NCI-H146 treated with DMSO at 0.1 percent for 48 hours (cell line): ENCODE data around the gene SNN.

Source experiments
- DNase-seq: peaks from one replicate; lab custom pipeline; 2025; ENCODE audit not compliant: unreplicated experiment; lab: John Stamatoyannopoulos, UW

The SNN gene

GRCh38 chr16:11635113-11635652 lies 33.1 kb upstream of the SNN start:
- DNase-seq = no peak

DNA sequence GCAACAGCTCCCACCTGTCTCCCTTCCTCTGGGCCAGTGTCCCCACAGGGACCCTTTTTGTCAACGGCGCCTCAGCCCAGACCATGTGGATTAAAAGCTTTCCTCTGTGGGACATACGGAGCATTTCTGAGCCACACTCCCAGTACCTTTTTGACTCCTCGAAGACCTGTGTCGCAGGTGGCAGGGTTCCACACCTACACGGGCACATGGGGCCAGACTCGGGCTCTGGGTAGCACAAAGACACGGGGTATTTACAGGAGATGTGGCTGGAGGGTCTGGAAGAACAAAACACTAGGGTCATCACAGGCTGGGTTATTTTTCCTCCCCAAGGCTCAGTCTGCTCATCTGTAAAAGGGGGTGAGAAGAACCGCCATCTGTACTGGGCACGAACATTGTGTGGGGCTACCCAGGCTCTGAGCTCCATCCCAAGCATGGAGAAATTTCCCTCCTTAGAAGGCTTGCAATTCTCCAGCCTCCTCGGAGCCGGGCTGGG lies 32.5 kb upstream of the SNN start:
- DNase-seq = no peak

DNA sequence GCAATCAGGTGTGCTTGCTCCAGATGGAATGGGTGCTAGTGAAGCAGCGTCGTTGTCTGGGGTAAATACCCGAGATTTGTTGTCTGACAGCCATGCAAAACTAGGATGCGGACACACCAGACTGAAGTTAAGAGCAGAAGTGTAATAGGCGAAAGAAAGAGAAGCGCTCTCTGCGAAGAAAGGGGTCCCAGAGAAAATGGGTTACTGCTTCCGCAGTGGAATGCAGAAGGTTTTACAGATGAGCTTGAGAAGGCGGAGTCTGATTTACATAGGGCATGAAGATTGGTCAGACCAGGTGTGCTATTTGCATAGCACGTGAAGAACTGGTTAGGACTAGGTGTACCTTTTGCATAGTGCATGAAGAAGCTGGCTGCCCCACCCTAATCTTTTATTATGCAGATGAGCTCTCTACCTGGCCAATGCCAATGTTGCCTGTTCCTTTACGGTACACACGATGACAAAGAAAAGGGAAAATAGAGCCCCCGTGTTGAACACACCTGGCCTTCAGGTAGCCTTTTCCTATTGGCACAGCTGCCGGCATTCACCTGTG lies 32.0 kb upstream of the SNN start:
- DNase-seq = peak; percentile 100

- no peak for DNase-seq
Measured at GRCh38 chr16:11637320-11637719, 30.9 kb upstream of the SNN start.

GRCh38 chr16:11638140-11638539 lies 30.1 kb upstream of the SNN start:
- no peak for DNase-seq

DNA sequence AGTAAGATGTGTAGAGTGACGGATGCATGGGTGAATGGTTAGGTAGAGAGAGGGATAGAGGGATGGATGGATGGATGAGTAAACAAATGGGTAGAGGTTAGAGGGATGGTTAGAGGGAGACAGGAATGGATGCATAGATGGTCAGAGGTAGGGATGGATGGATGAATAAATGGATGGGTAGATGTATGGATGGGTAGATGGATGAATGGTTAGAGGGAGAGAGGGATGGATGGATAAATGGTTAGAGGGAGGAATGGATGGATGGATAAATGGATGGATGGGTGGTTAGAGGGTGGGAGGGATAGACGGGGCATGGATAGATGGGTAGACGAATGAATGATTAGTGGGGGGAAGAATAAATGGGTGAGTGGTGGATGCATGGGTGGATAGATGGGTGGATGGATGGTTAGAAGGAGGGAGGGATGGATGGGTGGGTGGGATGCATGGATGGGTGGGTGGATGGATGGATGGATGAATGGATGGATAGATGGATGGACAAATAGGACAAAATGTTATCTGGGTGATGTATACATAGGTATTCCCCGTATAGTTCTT lies 29.2 kb upstream of the SNN start:
- no peak for DNase-seq

DNA sequence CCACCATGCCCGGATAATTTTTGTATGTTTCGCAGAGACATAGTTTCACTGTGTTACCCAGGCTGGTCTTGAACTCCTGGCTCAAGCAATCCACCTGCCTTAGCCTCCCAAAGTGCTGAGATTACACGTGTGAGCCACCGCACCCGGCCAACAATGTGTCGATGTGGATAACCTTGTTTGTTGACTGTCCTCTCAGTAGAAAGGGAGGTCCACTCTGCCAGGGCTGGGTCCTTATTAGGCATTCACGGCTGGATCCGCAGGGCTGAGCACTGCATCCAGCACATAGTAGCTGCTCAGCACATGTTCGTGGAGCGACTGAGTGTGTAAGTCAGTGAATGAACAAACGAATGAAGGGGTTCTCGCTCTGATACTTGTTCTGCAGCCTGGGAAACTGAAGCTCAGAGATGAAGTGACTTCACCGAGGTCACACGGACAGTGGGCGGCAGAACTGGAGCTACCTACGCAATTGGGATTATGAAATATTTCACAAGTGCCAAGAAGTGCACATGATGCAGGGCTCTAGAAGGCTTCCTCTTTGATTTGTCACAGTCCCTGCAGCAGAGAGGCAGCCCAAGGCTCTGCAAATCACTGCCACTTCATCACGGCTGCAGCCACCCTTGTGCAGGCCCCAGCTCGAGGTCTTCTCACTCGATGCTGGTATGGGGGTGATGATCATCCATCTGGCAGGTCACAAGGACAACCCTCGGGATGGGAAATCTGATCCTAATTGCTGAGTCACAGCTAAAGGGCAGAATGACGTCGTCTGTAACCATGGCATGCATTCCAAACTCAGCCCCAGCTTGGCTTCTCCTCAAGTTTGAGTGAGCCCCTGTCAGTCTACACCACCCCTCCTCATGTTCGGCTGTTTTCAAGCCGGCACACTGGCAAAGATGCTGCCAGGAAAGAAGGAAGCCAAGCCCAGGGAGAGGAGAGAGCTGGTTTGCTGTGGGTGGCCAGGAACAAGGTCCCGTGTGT lies 28.0 kb upstream of the SNN start:
- DNase-seq = peak; percentile 37

- DNase-seq = peak; percentile 77
Measured at GRCh38 chr16:11640987-11641817, 27.1 kb upstream of the SNN start.

DNA sequence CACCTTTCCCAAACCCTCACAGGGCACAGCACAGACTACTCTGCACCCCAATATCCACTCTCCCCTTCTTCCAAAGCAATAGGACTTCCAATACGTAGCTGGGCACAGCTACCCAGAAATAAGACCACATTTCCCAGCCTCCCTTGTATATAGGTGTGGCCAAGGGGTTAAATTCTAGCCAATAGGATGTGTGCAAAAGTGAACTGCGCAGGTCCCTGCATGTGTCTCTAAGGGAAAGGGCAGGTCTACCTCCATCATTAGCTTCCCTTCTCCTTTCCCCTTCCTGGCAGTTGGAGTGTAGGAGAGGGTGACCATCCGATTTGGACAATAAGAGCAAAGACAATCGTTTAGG lies 25.5 kb upstream of the SNN start:
- no peak for DNase-seq

- DNase-seq = no peak
Measured at GRCh38 chr16:11649276-11649675, 19.0 kb upstream of the SNN start.

GRCh38 chr16:11650641-11651591 lies 17.3 kb upstream of the SNN start:
- DNase-seq = no peak

- DNase-seq = no peak
Measured at GRCh38 chr16:11651796-11652195, 16.5 kb upstream of the SNN start.

DNA sequence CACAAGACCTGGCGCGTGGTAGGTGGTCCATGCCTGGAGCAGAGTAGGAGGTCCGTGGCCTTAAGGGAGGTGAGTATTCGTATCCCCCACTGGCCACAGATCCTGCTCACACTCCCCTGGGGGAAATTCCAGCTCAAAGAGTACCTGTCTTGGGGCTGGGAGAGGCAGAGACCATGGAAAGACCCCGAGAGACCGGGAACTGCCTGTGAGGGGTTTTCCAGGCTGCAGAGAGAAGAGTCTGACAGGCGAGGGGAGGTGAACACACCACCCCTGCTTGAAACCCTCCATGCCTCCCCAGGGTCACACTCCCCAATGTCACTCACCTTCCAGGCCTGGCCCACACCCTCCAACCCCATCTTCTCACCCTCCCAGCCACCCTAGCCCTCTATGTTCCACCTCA lies 12.6 kb upstream of the SNN start:
- DNase-seq = no peak

GRCh38 chr16:11657556-11657955 lies 10.7 kb upstream of the SNN start:
- no peak for DNase-seq

DNA sequence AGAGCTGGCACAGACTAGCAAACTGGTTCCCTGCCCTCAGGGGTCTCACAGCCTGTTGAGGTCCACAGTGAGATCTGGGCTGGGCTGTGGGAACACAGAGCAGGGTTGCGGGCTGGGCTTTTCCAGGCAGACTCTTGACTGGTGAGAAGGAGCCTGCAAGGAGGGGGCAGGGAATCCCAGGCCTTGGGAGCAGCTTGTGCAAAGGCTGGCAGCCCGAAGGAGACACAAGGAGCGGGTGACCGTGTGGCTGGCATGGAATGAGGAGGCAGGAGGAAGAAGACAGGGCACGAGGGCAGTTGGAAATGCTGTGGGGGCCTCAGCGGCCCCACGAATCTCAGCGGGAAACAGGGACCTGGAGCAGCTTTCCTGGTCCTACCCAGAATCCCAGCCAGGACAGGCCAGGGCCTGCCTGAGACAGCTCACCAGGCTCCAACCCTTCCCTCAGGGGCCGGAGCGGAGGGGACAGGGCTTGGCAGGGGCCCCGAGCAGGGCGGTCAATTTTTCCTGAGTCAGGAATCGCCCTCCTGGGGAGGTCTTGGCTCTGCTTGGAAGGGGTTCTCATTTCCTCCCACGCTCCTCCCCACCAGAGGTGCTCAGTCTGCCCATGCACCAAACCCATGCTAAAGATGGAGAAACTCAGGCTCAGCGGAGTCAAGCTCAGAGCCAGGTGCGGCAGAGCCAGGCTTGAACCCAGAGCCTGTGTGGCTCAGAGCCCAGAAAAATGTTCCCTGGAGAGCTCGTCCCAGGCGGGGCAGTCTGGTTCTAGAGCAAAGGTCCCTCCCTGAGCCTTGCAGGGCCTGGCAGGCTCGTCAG lies 9.2 kb upstream of the SNN start:
- DNase-seq = no peak

DNA sequence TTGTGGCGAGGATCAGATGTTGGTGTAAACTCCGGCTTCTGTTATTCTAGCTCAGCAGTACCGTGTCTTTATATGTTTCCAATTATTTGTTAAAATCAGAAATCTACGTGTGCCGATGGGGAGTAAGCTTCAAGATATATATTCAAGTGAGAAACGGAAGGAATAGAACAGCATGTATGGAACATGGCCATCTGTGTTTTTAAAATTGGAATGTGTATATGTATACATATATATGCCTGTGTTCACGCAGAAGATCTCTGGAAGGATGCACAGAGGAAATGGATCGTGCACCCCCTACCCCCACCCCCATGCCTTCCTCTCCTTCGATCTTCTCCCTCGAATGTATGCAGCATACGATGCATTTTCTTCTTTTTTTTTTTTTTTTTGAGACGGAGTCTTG lies 7.7 kb upstream of the SNN start:
- no peak for DNase-seq

- DNase-seq = no peak
Measured at GRCh38 chr16:11662582-11662981, 5.7 kb upstream of the SNN start.

DNA sequence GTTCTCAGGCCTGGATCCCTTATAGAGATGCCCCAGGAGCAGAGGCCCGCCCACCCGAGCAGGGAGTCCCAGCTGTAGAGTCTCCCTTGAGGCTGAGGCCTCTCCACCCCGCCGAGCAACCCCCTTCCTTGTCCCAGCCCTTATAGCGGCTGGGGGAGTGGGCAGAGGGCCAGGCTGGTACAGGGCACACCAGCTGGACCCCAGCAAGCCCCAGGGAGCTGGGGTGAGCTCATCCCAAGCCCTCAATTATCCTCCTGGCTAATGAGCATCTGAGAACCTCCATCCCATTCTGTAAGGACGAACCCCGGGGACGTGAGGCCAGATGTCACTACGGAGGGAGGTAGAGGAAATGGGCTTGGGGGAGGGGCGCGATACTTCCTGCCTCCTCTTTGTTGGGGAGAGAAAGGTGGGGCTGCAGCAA lies 3.2 kb upstream of the SNN start:
- no peak for DNase-seq
